ENCODE data around the gene SLFN11. TPM values are rescaled to one million over a fixed set of nuclear protein-coding genes. Genes with fewer than 3 reads are reported as not detected.

Gene SLFN11
- total RNA-seq, 1 experiment from 2014 or later: 0.90 TPM

- H3K4me1 ChIP-seq (ENCODE audit: insufficient read depth, low read length): no peaks in the 10 kb centered on the region
- Mint-ChIP-seq H3K9me3 (peaks cover 2 to 7% of the 10 kb centered on the region in 2 experiments; a peak in 2 of 5 replicates), H3K36me3 (ENCODE audit: insufficient read depth in 1 of 3, low read depth in 3 of 3) (peaks cover 1 to 29% (median 15%) of the 10 kb centered on the region in 3 experiments; a peak in 3 of 7 replicates), H3K27me3 (ENCODE audit: low read depth) (no peaks in the 10 kb centered on the region), H3K4me3 (no peak overlapping the region; a peak in 1 of 5 replicates), H3K27ac (no peak overlapping the region), H3K4me1 (no peaks in the 10 kb centered on the region)
- H3K56ac ChIP-seq (ENCODE audit: insufficient read length, low read depth, low read length): no peak overlapping the region
- H3K4me2 ChIP-seq (ENCODE audit: insufficient read depth, insufficient read length, low read length): no peak overlapping the region
- H3K9me3 ChIP-seq (ENCODE audit: control insufficient read depth, low read depth, low read length): no peaks in the 10 kb centered on the region
- H2AK5ac ChIP-seq (ENCODE audit: insufficient read length, low read length): no peak overlapping the region
- H3K27ac ChIP-seq (ENCODE audit: insufficient read length, low read depth, low read length): no peak overlapping the region
- DNase-seq: no peak
- no peaks in the 10 kb centered on the region for H3K79me1 ChIP-seq (ENCODE audit: insufficient read depth, low read depth, low read length, poor library complexity, severe bottlenecking)
- no peak overlapping the region for H2BK120ac ChIP-seq (ENCODE audit: low read depth, low read length, poor library complexity, severe bottlenecking)
- 0 out of 2 replicates have a peak, but pooled peaks cover 2% of the 10 kb centered on the region for H3K79me2 ChIP-seq (ENCODE audit: insufficient read depth, low read length)
- no peak overlapping the region for H3K14ac ChIP-seq (ENCODE audit: insufficient read depth, low read length)
- no peak overlapping the region for H2BK5ac ChIP-seq (ENCODE audit: insufficient read length, low read length)
- H3K23ac ChIP-seq (ENCODE audit: insufficient read length, low read depth, low read length): no peak overlapping the region
- no peak overlapping the region for H4K5ac ChIP-seq (ENCODE audit: insufficient read length, low read depth, low read length)
- H3K27me3 ChIP-seq (ENCODE audit: insufficient read depth, low read length): no peaks in the 10 kb centered on the region
- H2BK15ac ChIP-seq (ENCODE audit: low read depth, low read length): no peak overlapping the region
- H2AFZ ChIP-seq (ENCODE audit: low read length): no peak overlapping the region
- no CpG with 5 or more reads among the region's 1 CpG for WGBS (ENCODE audit: extremely low coverage, insufficient read length, low lambda C conversion rate)
- no peak overlapping the region for H4K8ac ChIP-seq (replicated peaks; ENCODE audit: insufficient read length, low read depth, low read length)
- H4K20me1 ChIP-seq (ENCODE audit: control insufficient read depth, insufficient read depth, insufficient read length): no peaks in the 10 kb centered on the region
- no peak overlapping the region for H3K4ac ChIP-seq (ENCODE audit: low read depth, low read length)
- no peak for TF ChIP-seq CTCF (conservative IDR thresholded peaks at IDR 0.05)
- H3K9ac ChIP-seq (ENCODE audit: extremely low read depth, insufficient read length, low read length): no peak overlapping the region
- H3K18ac ChIP-seq (ENCODE audit: insufficient read length, low read depth, low read length): no peak overlapping the region
- no peak overlapping the region for H2BK20ac ChIP-seq (ENCODE audit: low read depth, low read length, poor library complexity, severe bottlenecking)
- no peaks in the 10 kb centered on the region for H3K23me2 ChIP-seq (ENCODE audit: insufficient read length, low read depth, low read length, poor library complexity, severe bottlenecking)
- no peak overlapping the region for H3T11ph ChIP-seq (ENCODE audit: low read length)
- no peak overlapping the region for H4K91ac ChIP-seq (ENCODE audit: insufficient read length, low read depth, low read length)
- no peak overlapping the region for H2BK12ac ChIP-seq (ENCODE audit: insufficient read length, low read depth, low read length)
These were observed 40.8 kb upstream of the SLFN11 start for GRCh38 chr17:35414247-35414646.

Measured in H9 (cell line).